HG03457 (cell line): Measurements from ENCODE around the gene VWF.

Source experiments
- ATAC-seq: cut with Tn5 transposase; IDR thresholded peaks from one replicate; pipeline ENCODE4 v1.9.1; 2021; ENCODE audit warnings: moderate number of reproducible peaks; ENCODE audit not compliant: unreplicated experiment

The VWF gene

DNA sequence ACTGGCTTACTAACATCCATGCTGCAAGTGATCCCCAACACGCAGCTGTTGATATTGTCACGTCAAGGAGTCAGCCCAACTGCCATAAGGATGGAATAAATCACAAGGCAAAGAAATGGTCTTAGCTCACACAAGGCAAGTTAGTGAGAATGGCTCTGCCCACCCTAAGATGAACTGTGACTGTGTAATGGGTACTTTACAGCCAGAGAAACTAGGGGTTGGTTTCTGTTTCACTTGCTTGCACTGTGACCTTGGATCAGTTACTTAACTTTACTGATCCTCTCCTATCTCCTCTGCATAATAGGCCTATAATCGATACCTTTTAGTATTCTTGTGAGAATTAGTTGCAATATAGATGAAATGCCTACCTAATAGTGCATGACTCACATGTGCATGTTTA lies 127.2 kb downstream of the VWF start:
- no peak for ATAC-seq

DNA sequence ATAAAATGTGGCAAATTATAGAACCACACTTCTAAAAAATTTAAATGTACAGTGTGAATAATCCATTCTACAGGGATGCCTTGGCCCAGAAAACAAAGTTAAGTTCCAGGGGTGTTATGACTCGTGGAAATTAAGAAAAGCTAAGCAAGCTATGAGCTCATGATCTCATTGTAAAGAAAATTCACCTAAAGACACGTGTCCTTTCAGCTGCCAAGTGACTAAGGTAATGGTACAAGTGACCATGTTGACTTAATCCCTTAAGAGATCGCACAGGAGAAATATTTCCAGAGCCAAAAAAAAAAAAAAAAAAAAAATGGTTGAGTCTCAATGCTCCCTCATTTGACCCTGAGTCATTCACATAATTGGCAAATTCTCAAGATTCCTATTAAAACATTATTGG lies 128.0 kb downstream of the VWF start:
- ATAC-seq, result no peak

DNA sequence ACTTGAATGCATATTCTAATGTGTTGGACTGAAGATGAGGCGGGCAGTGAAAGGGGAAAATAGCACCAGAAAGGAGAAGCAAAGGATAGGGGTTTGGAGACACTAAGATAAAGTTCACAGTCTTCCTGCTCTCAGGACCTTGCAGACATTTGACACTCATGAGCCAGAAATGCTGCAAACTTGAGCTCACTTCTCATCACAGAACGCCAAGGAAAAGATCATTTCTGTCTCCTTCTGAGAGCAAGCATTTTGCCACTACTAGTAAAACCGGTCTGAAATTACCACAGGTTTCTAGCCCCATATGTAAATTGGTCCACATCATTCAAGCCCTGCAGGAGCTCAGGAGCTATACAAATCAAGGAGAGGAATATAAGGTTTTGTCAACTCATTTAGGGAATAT lies 134.8 kb downstream of the VWF start:
- ATAC-seq, result no peak

DNA sequence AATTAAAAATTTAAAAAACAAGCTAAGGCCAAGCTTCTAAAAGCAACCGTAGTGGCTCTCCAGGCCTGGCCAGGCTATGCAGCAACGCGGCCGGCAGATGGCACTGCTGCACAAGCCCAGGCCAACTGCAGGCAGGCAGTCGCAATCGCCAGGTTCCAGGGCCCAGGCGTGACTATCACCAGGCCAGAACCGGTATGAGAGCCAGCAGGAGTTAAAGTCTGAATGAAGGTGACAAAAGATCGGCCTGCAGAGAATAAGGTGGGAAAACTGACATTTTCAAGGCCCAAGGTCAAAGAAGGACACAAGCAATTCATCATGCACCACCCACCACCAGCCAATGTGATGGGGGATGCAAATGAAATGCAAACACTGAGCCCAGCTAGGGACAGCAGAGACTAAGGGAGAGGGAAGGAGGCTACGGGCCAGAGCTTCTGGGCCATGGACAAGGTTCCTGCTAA lies 135.8 kb downstream of the VWF start:
- no peak for ATAC-seq

DNA sequence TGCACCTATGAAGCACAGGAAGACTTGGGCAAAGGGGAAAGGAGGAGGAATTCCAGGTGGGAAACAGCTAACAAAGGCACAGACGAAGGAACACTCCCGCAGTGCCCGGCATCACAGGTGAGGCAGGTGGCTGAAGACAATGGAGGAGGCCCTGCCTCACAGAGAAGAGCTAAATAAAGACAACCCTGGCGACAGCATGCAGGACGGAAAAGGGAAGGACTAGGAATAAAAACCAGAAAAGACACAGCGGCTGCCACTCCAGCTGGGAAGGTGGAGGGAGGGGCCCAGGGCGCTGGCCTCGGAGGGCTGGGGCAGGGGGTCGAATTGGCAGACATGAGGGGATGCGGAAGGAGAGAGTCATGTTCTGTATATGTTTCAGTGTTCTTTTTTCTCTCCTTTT lies 136.4 kb downstream of the VWF start:
- no peak for ATAC-seq

DNA sequence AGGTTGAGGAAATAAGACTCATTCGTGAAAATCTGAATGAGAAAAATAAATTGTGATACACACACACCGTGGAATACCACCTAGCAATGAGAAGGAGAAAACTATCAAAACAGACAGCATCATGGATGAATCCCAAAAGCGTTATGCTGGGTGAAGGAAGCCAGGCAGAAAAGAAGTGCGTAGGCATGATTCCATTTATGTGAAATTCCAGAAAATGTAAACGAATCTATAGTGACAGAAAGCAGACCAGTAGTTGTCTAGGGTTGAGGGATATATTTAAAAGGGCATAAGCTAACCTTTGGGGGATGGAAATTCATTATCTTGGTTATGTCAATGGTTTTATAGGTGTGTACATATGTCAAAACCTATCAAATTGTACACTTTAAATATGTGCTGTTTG lies 136.9 kb downstream of the VWF start:
- no peak for ATAC-seq

DNA sequence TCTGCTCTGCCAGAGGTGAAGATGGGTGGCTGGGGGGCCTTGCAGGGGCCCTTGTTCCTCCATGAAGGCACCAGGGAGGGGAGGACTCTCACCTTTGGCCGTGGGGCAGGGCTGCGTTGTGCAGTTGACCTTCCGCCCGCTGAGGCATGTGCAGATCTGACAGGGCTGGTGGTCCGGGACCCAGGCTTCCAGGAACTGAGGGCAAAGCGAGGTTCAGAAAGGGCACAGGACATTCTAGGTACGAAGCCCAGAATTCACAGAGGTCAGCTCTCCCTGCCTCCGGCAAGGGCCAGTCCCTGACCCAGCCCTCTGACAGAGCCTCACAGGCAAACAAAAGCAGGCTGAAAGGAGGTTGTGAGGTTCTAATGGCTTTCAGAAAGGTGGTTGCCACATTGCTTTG lies 139.0 kb downstream of the VWF start:
- no peak for ATAC-seq

DNA sequence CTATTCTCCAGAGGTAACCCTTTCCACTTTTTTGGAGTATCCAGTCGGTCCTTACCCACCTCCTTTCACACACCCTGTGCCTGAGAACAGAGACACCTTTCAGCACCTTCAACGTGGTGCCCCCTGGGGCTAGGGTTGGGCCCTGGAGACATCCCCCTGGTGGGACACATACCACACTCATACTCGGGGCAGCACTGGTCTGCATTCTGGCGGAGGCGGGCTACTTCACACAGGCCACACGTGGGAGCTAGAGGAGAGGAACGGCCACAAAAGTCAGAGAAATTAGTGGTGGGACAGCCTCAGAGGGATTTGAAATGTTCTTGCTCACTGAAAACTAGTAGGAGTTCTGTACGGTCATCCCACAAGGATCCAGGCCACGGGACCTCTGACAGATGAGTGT lies 139.6 kb downstream of the VWF start:
- ATAC-seq, result no peak

DNA sequence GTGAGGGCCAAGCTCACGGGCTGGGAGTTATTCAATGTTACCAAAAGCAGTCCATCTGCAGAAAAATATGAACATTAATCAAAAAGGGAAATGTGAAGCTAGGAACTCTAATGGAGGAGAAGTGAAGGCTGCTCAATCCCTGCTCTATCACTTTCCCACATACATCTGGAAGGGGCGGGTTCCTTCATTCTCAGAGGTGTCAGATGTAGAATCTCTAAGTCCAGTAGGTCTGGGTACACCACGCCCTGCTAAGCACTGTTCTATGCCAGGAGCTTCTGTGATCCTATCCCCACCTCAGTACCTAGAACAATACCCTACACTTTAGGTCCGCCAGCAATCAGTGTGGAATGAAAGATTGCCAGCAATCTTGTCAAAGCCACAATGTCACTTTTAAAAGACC lies 142.4 kb downstream of the VWF start:
- ATAC-seq, result no peak

DNA sequence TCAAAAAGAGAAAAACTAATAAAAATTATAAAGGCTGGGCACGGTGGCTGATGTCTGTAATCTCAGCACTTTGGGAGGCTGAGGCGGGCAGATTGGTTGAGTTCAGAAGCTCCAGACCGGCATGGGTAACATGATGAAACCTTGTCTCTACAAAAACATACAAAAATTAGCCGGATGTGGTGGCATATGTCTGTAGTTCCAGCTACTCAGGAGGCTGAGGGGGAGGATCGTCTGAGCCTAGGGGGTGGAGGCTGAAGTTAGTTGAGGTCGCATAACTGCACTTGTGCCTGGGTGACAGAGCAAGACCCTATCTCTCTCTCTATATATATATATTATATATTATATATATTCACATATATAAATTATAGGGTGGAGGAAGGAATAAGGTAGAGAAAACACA lies 146.9 kb downstream of the VWF start:
- ATAC-seq, result no peak

DNA sequence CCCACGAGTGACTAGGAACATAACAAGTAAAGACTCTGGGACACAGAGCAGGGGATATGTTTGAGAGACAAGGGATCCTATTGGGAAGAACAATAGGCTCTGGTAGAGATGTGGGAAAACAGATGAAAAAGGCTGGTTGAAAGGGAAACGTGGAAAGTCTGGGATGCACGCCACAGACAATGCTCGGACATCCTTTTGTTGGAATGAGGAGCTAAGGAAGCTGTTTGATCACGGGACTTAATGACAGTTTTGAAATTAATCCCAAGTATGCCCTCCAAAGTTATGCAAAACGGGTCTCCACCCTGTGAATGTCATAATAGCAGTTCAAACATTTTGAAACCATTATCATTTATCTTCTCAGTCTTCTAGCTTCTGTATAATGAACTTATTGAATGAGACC lies 147.8 kb downstream of the VWF start:
- ATAC-seq, result no peak

DNA sequence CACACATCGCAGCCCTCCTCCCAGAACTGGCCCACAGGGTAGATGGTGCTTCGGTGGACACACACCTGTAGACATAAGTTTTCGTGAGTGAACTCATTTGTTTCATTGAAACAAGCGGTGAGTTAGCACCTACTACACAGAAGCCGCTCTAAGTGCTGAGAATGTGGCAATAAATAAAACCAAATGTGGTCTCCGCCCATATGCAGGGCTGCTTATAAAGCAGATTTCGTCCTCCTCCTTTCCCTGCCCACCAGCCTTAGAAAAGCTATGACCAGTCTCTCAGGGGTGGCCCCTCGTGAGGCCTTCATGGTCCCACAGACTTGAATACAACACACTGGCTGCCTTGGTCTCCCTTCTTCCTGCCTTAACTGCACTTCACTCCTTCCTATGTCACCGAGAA lies 148.3 kb downstream of the VWF start:
- no peak for ATAC-seq

DNA sequence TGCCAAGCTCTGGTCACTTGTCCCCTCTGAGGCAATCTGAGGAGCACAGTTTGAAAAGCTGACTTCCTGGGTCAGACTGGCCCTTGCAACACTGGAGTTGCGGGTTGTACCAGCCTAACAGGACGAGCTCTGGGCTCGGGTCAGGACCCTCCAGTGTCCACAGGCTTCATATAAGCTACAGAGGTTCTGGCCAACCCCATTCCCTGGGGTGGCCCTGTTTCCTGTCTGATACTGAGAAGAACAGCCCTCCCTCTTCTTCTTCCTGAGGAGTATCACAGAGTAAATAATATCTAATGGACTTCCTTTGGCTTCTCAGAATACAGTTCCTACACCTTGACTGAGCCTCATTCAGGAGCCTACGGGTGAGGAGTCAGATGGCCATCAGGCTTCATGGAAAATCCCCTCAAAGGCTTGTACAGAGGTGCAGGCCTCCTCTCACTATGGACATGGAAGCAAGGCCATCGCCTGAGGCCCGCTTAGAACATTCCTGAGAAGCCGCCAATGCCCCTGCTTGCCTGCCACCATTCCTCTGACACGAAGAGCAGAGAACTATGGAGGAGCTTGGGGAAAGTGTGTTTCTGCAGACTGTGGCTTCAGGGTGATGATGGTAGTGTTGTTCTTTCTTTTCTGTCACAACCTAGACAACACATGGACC lies 150.9 kb downstream of the VWF start:
- ATAC-seq, result no peak

DNA sequence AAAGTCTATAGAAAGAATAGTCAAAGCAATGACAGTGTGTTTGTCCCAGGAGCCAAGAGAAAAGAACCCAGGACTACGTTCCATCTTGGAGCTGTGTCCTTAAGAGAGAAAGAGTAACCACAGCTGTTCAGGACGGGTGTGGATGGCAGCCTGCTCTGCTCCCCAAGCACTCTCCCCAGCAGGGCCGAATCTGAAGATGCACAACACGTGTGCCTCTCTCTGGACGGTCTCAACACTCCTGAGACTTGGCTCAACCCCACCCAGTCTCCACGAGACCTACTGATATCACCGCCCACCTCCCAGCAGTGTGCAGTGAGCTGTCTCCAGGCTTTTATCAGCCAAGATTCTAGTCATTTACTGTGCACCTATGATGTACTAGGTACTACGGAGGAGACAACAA lies 152.1 kb downstream of the VWF start:
- no peak for ATAC-seq

DNA sequence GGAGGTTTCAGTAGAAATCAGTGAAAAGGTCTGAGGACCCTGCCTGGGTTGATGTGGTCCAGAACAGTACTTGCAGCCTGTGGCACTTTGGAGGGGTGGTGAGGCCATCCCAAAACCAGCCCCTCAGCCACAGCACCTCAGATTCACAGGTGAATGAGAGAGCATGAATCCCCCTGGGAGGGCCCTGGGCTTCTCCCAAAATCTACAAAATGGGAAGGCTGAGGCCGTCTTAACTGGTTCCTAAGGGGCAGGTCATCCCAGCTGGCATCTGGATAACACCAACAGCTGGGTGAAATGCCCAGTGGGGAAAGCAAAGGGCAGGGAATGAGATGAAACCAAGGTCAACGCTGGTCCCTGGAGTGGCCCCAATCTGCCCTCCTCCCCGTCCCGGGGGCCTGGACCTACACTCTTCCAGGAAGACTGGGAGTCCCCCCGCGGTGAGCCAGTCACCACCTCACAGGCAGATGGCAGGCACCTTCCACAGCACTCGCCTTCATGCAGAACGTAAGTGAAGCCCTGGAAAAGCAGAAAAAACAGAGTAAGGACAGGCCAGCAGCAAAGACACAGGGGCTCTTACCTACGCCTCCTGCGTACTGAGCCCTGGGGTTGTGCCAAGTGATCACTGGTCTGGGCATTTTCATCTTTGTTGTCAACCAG lies 153.1 kb downstream of the VWF start:
- no peak for ATAC-seq

DNA sequence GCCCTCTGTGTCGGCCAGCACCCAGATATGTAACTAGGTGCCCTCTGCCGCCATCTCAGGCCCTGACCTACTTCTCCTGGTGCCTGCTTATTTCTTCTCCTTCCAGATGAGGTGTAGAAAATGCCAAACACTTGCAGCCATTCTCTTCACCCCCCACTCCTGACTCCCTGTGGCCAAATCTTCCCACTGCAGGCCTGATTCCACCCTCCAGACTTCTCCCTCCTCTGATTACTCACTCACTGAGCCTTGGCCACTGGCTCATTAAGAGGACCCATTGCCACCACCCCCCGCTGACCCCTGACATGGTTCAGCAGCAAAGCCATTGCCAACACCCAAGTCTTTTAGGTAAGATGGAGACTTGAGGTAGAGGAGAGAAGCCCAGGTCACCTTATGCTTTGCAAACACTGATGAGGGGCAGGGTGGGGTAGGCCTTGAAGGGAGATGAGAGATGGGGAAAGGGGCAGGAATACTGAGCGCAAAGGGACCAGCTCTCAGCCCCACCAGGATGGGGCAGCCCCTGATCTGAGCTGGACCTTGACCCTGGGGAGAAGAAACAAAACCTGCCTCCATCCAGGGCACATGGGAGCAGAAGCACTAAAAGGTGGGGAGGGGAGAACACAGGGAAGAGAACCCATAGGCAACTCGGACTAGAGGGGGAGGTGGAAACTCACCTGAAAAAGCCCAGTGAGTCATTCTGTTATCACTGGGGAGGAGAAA lies 154.3 kb downstream of the VWF start:
- ATAC-seq, result no peak

DNA sequence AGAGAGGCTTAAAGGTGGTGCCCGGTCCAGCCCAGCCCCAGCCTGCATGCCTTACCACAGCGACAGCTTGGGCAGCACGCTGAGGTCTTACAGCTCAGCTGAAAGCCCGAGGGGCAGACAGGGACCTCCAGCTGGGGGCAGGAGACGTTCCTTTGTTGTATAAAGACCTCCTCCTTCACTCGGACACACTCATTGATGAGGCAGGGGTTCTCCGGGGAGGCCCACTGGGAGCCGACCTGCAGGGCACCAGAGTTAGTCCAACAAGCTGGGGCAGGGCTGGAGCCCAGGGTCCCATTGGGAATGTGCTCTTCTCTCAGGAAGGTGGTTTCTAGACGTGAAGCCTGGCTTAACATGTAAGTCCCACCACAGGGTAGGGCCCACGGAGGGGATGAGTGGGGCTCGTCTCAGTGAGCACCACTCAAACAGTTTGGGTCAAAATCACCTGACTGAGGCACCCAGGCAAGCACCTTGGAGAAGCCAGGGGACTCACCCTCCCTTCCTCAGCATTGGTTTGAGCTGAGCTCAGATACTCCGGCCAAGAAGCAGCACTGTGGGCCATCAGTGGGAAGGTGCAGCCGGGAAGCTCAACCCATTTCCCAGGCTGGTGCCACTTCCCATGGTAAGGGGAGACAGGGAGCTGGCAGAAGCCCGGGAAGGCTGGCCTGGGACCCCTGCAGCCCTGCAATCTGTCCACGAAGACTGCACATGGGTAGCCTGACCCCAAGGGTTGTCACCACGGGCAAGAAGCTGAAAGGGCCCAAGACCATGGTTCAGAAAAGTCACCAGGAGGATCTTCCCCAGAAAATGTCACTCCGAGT lies 155.1 kb downstream of the VWF start:
- ATAC-seq, result no peak

DNA sequence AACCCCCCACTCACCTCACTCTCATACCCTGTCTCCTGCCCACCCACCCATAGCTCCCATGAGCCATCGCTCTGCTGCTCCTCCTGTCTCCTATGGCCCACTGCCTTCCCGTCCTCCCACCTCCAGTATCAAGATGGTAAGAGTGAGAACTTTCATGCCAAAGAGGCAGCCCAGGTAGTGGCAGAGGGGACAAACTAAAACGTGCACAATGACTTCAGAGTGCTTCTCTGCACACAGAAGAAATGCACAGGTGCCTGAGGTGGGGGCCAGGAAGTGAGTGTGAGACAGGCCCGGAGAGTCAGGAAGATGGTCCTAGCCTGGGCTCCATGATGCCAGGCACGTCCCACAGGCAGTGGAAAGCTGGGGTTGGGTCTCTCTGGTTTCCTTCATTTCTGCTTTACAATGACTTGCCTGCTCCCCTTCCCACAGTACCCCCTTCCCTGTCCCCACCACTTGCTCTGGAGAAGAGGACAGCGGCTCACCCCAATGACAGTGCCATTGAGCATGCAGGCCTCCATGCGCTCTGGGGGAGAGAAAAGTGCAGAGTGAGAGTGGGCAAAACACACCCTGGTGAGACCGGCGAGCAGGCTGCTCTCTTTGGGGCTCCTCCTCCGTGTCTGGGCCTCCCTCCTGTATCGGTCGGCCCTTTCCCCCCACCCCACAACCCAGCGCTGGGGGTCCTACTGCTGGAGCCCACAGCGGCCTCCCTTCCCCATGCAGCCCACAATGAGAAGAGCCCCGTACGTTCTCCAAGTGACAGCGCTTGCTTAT lies 156.6 kb downstream of the VWF start:
- ATAC-seq, result no peak

DNA sequence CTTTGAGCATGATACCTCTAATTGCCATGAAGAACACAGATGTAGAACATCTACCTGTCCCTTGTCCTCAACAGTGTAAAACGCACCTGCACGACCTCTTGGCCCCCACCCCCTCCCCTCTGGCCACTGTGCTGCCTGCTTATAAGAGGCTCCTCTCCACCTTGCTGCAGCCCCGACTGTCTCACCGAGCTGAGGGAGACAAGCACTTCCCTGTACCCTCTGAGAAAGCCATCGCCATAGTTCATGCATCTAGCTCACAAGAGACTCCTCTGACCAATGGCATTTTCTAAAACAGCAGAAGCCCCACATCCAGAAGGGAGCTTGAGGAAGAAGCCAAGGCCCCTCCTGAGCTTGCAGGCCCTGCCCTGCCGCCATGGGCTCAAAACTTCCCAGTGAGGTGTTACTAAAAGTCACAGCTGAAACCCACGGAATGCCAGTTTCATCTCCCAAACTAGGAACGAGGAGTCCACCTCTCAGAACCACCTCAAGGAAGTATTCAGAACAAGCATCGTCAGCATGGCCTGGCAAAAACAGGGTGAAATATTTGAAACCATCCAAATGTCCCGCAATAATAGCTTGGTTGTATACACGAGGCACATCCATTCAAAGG lies 157.9 kb downstream of the VWF start:
- ATAC-seq, result no peak

DNA sequence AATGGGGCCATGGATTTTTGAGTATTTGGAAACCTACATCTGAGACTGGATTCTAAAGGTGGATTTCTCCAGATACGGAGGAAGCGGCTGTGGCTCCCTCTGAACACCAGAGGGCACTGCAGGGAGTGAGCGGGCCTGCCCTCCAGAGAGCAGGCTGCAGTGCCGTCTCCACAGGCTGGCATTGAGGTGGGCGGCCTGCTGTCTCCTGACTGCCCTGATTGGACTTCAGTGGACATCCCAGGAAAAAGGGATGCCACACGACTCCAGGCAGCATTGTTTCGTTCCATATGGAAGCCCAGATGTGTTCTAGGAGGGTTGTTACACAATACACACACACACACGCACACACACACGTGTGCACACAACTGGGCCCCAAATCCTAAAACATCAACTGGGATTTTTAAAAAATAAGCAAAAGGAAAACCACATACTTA lies 158.5 kb downstream of the VWF start:
- no peak for ATAC-seq
